SU-DHL-6 (cell line): ENCODE data around the gene SOCS7.

Experiments used
- CTCF ChIP-seq: fragments of 200-600 bp; sonication (generic); IDR thresholded peaks from one replicate; pipeline ENCODE4 v1.5.1; 2017; ENCODE audit warnings: antibody characterized with exemption, mild to moderate bottlenecking, low read length, moderate library complexity; ENCODE audit not compliant: insufficient read depth, poor library complexity, severe bottlenecking
- EZH2phosphoT487 ChIP-seq: fragments of 200-600 bp; sonication (generic), shearing (Covaris generic); conservative IDR thresholded peaks from 2 replicates; pipeline ENCODE4 v1.6.1; 2018; ENCODE audit warnings: mild to moderate bottlenecking, antibody characterized with exemption, low read length, moderate library complexity, mixed read lengths

GRCh38 chr17:38424297-38424972 lies 72.8 kb downstream of the SOCS7 start:
- TF ChIP-seq CTCF (no peak), EZH2phosphoT487 (no peak)
